AG10803 (cell line): Measurements from ENCODE around the gene SNAP29.

Experiments
- DNase-seq: peaks from one replicate; pipeline ENCODE4 v3.0.0; 2010; ENCODE audit warnings: low read depth
- H3K4me3 ChIP-seq: 2 replicates; pipeline ENCODE4 v1.5.1; 2011; ENCODE audit warnings: mild to moderate bottlenecking, low read length, control low read depth
- CTCF ChIP-seq: conservative IDR thresholded peaks from 2 replicates; pipeline ENCODE4 v1.5.1; 2011; ENCODE audit warnings: mild to moderate bottlenecking, low read length, control low read depth, inconsistent platforms

SNAP29 gene

GRCh38 chr22:20912494-20912893 lies 53.7 kb downstream of the SNAP29 start:
- DNase-seq = no peak
- TF ChIP-seq CTCF = no peak
- H3K4me3 ChIP-seq = no peak overlapping the region

GRCh38 chr22:20916916-20917810 lies 58.4 kb downstream of the SNAP29 start, which contains the start of gene CRKL:
Gene CRKL (plus strand): TSS chr22:20917407. CDS start chr22:20917935, 528 bp downstream.
- TF ChIP-seq CTCF = peak; percentile 82
- peak within 1 kb of the TSS; percentile 94 for H3K4me3 ChIP-seq
- DNase-seq = peak; percentile 96

- H3K4me3 ChIP-seq = peak overlapping the region; percentile 94
- TF ChIP-seq CTCF = no peak
- DNase-seq = no peak
Observed at GRCh38 chr22:20918663-20919218, 59.9 kb downstream of the SNAP29 start.

- peak; percentile 34 for DNase-seq
- no peak for TF ChIP-seq CTCF
- peak overlapping the region; percentile 94 for H3K4me3 ChIP-seq
Observed at GRCh38 chr22:20919718-20920117, 60.9 kb downstream of the SNAP29 start.

GRCh38 chr22:20920881-20921203 lies 62.0 kb downstream of the SNAP29 start:
- TF ChIP-seq CTCF = no peak
- H3K4me3 ChIP-seq = peak overlapping the region; percentile 94

GRCh38 chr22:20922141-20922751 lies 63.4 kb downstream of the SNAP29 start:
- TF ChIP-seq CTCF = no peak
- H3K4me3 ChIP-seq = no peak overlapping the region
- DNase-seq = no peak

More at GRCh38 chr22:20920881-20921203, 62.0 kb downstream of the SNAP29 start:
- no peak for DNase-seq

GRCh38 chr22:20926243-20926642 lies 67.4 kb downstream of the SNAP29 start:
- no peak overlapping the region for H3K4me3 ChIP-seq
- DNase-seq = no peak
- no peak for TF ChIP-seq CTCF
